ENCODE measurements around the gene KIAA1671.

DNA sequence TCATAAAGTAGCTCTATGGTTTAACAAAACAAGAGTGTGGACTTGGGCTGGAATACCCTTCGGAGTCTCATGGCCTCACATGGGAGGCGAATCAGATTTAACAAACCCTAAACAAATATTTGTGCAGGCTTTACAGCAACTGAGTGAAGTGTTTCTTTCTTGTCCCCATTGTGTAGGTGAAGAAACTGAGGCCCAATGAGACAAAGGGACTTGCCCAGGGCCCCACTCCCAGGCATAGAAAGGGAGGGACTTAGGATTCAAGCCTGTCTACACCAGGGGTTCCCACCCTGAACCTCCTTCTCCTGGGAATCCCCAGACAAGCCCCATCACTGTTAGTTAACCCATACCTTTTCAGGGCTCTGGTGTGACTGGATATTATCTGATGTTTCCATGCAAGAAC, 192.0 kb downstream of the KIAA1671 start:
- TF ChIP-seq, protein P1, sequence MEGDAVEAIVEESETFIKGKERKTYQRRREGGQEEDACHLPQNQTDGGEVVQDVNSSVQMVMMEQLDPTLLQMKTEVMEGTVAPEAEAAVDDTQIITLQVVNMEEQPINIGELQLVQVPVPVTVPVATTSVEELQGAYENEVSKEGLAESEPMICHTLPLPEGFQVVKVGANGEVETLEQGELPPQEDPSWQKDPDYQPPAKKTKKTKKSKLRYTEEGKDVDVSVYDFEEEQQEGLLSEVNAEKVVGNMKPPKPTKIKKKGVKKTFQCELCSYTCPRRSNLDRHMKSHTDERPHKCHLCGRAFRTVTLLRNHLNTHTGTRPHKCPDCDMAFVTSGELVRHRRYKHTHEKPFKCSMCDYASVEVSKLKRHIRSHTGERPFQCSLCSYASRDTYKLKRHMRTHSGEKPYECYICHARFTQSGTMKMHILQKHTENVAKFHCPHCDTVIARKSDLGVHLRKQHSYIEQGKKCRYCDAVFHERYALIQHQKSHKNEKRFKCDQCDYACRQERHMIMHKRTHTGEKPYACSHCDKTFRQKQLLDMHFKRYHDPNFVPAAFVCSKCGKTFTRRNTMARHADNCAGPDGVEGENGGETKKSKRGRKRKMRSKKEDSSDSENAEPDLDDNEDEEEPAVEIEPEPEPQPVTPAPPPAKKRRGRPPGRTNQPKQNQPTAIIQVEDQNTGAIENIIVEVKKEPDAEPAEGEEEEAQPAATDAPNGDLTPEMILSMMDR (conservative IDR thresholded peaks at IDR 0.05), result no peak
- TF ChIP-seq ZFX (IDR thresholded peaks at IDR 0.05), result no peak
